GM18867 (cell line): ENCODE measurements around the gene OCA2.
"Not testable (repeated sequence)": the region's sequence is repeated elsewhere in the genome, so short reads cannot be mapped to it uniquely, and the experiment has no call there.

Experiments
- ATAC-seq: cut with Tn5 transposase; IDR thresholded peaks from one replicate; pipeline ENCODE4 v1.9.1; 2021; ENCODE audit warnings: mild to moderate bottlenecking, moderate library complexity; ENCODE audit not compliant: unreplicated experiment

OCA2 gene

GRCh38 chr15:27853624-27854455 lies 245.3 kb downstream of the OCA2 start:
- ATAC-seq, result no peak

GRCh38 chr15:27851858-27852210 lies 247.3 kb downstream of the OCA2 start:
- ATAC-seq, result no peak

- no peak for ATAC-seq
Observed at GRCh38 chr15:27850981-27851857, 247.9 kb downstream of the OCA2 start.

GRCh38 chr15:27850050-27850449 lies 249.1 kb downstream of the OCA2 start:
- no peak for ATAC-seq

GRCh38 chr15:27848936-27849335 lies 250.2 kb downstream of the OCA2 start:
- not testable (repeated sequence) for ATAC-seq

- no peak for ATAC-seq
Observed at GRCh38 chr15:27847775-27848710, 251.1 kb downstream of the OCA2 start.

GRCh38 chr15:27846722-27847395 lies 252.3 kb downstream of the OCA2 start:
- ATAC-seq, result no peak

- ATAC-seq, result no peak
Observed at GRCh38 chr15:27845535-27846369, 253.4 kb downstream of the OCA2 start.

- ATAC-seq, result no peak
Observed at GRCh38 chr15:27844018-27844666, 255.0 kb downstream of the OCA2 start.

GRCh38 chr15:27843146-27843545 lies 256.0 kb downstream of the OCA2 start:
- ATAC-seq, result no peak

GRCh38 chr15:27842526-27842925 lies 256.6 kb downstream of the OCA2 start:
- no peak for ATAC-seq

GRCh38 chr15:27835233-27835939 lies 263.7 kb downstream of the OCA2 start:
- ATAC-seq, result no peak

GRCh38 chr15:27834684-27835083 lies 264.4 kb downstream of the OCA2 start:
- no peak for ATAC-seq

- ATAC-seq, result no peak
Observed at GRCh38 chr15:27833974-27834373, 265.1 kb downstream of the OCA2 start.

- ATAC-seq, result no peak
Observed at GRCh38 chr15:27833178-27833577, 265.9 kb downstream of the OCA2 start.

- ATAC-seq, result no peak
Observed at GRCh38 chr15:27832237-27832596, 266.9 kb downstream of the OCA2 start.

GRCh38 chr15:27831384-27832236 lies 267.5 kb downstream of the OCA2 start:
- no peak for ATAC-seq
